GM21528 (cell line): ENCODE measurements around the gene MAGEE2.
"Not testable (repeated sequence)": the region's sequence is repeated elsewhere in the genome, so short reads cannot be mapped to it uniquely, and the experiment has no call there.

Source experiments
- ATAC-seq: cut with Tn5 transposase; IDR thresholded peaks from one replicate; pipeline ENCODE4 v1.9.1; 2021; ENCODE audit warnings: mild to moderate bottlenecking, moderate library complexity; ENCODE audit not compliant: unreplicated experiment, low FRiP score

MAGEE2 gene, protein sequence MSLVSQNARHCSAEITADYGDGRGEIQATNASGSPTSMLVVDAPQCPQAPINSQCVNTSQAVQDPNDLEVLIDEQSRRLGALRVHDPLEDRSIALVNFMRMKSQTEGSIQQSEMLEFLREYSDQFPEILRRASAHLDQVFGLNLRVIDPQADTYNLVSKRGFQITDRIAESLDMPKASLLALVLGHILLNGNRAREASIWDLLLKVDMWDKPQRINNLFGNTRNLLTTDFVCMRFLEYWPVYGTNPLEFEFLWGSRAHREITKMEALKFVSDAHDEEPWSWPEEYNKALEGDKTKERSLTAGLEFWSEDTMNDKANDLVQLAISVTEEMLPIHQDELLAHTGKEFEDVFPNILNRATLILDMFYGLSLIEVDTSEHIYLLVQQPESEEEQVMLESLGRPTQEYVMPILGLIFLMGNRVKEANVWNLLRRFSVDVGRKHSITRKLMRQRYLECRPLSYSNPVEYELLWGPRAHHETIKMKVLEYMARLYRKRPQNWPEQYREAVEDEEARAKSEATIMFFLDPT

DNA sequence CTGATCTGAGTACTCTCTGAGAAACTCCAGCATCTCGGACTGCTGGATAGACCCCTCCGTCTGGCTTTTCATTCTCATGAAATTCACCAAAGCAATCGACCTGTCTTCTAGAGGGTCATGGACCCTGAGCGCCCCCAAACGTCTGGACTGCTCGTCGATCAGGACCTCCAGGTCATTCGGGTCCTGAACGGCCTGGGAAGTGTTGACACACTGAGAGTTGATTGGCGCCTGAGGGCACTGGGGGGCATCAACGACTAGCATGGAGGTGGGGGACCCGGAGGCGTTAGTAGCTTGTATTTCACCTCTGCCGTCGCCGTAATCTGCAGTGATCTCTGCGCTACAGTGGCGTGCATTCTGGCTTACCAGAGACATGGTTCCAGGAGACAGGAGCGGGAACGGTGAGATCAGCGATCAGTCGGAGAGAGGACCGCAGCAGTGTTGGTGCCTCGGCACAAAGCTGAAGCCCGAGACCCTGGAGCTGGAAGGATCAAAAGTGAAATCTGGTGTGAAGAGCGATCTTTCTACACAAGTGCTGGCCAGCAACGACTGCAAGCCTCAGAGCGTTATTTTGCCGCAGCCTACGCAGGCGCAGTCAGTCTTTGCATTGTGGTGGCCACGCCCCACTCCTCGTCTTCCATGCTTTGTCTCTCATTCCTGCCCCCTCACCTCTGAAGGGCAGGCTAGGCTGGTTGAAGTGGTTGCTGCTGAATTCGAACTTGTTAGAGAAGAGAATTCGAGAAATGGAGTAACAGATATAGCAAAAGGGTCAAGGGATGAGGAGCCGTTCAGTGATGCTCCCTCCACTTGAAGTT lies at the start of gene MAGEE2:
Gene MAGEE2 (minus strand): TSS at position 575 of the 812 bp plus-strand sequence. CDS start 203 bp downstream, at position 372.
- no peak for ATAC-seq

DNA sequence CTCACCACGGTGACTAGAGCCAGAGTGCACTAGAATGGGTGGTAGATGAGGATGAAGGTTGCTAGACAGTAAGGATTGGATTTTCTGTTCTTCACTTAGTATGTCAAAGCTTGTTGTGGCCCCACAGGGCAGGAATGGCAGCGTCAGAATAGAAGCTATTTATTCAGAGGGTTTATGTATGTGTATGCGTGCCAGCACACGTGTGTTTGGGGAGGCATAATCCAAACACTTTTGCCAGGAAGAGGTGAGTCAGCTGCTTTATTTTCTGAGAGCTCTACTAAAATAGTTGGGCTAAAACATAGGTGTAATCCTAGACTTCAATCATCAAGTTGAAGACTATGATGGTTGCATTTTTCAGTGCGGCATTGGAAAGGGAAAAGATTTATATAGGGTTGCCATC lies 1.2 kb upstream of the MAGEE2 start:
- no peak for ATAC-seq

DNA sequence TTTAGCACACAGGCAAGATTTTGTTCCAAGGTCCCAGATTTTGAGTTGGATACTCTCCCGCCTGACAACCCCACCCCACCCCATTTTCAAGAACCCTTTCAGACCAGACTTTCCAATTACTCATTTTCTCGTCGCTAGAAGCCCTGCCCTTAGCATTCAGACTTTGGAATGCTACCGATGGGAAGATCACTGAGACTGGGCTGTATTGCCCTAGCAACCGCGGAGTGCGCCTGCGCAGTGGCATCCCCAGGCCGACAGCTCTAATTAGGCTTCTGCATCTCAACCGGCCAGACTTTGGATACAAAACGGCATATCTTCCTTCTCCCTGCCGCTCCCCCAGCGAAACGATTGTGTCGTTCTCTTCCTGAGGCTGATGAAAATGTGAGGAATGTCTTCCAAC lies 3.4 kb downstream of the MAGEE2 start:
- no peak for ATAC-seq

DNA sequence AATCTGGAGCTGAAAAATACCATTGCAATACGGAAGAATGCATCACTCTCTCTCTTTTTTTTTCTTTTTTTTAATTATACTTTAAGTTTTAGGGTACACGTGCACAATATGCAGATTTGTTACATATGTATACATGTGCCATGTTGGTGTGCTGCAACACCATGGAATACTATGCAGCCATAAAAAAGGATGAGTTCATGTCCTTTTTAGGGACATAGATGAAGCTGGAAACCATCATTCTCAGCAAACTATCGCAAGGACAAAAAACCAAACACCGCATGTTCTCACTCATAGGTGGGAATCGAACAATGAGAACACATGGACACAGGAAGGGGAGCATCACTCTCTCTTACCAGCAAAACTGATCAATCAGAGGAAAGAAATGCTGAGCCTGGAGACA lies 17.0 kb downstream of the MAGEE2 start:
- ATAC-seq = not testable (repeated sequence)

DNA sequence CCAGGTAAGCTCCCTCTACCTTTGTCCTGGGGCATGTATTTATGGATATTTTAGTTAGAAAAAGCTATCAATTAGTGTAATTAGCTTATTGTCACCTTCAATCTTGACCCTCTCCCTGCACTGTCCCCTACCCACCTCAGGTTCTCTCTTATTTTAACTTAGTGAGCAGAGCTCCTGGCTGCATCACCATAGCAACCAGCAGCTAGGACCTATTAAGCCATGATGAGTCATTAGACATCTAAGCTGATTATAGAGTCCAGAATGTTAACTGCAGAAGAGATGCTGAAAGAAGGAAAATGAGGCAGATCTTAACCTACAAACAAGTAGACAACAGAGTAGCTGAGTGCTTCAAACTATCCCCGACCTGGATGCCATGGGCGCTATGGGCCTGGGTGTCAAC lies 36.6 kb downstream of the MAGEE2 start:
- no peak for ATAC-seq

DNA sequence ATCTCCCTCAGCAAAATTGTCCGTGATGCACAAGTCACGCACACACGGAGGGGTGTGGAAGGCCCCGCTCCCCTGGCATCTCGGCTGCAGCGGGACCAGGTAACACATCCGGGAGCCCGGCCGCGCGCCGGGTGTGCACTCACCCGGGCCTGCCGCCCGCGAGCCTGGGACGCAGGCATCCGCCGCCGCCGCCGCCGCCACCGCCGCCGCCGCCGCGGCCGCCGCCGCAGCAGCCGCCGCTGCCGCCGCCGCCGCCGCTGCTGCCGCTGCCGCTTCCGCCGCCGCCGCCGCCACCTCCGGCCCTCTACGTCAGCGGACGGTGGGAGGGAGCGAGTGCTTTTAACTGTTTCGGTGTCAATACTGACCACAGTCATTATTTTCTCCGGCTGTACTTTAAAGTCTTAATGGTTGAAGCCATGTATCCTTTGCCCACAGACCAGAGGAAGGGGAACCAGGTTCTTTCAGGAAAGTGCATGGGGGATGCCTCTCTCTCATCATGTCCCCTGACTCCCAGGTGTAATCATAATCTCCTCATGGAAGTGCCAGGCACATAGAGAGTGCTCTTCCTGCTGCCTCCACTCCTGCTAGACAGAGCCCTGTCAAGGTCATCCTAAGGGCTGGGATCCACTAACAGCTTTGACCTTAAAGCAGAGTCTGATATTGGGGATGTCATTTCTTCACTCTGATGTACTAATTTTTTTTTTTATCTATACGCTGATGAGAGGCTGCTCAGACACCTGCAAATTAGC lies 38.0 kb downstream of the MAGEE2 start:
- ATAC-seq = peak; percentile 91
